Ovary (tissue), 3 donors: Measurements from ENCODE around the gene SLC6A18.

Source experiments
- POLR2A ChIP-seq: fragments of 450-650 bp; IDR thresholded peaks from one replicate; pipeline ENCODE4 v1.6.1; 2017; ENCODE audit warnings: antibody characterized with exemption, mild to moderate bottlenecking, moderate library complexity
- TF ChIP-seq, protein P1 (sequence below), 3 donors: fragments of 450-650 bp in 2 of 3; fragments of 200-600 bp in 1 of 3; IDR thresholded peaks; one replicate each; pipeline versions ENCODE4 v1.5.1 to v1.8.0; 2016 to 2022; ENCODE audit warnings: antibody characterized with exemption in 3 of 3, mild to moderate bottlenecking in 1 of 3
- donor health status: DM: no; HTN: no; CAD: no.

- TF ChIP-seq, protein P1, sequence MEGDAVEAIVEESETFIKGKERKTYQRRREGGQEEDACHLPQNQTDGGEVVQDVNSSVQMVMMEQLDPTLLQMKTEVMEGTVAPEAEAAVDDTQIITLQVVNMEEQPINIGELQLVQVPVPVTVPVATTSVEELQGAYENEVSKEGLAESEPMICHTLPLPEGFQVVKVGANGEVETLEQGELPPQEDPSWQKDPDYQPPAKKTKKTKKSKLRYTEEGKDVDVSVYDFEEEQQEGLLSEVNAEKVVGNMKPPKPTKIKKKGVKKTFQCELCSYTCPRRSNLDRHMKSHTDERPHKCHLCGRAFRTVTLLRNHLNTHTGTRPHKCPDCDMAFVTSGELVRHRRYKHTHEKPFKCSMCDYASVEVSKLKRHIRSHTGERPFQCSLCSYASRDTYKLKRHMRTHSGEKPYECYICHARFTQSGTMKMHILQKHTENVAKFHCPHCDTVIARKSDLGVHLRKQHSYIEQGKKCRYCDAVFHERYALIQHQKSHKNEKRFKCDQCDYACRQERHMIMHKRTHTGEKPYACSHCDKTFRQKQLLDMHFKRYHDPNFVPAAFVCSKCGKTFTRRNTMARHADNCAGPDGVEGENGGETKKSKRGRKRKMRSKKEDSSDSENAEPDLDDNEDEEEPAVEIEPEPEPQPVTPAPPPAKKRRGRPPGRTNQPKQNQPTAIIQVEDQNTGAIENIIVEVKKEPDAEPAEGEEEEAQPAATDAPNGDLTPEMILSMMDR (IDR thresholded peaks at IDR 0.05) = no peak
- no peak for TF ChIP-seq POLR2A
These were observed 4.8 kb upstream of the SLC6A18 start for GRCh38 chr5:1220351-1220750.
